Measurements from ENCODE around the gene GATAD2B.
"Not testable (repeated sequence)": the region's sequence is repeated elsewhere in the genome, so short reads cannot be mapped to it uniquely, and the experiment has no call there.

The GATAD2B gene

DNA sequence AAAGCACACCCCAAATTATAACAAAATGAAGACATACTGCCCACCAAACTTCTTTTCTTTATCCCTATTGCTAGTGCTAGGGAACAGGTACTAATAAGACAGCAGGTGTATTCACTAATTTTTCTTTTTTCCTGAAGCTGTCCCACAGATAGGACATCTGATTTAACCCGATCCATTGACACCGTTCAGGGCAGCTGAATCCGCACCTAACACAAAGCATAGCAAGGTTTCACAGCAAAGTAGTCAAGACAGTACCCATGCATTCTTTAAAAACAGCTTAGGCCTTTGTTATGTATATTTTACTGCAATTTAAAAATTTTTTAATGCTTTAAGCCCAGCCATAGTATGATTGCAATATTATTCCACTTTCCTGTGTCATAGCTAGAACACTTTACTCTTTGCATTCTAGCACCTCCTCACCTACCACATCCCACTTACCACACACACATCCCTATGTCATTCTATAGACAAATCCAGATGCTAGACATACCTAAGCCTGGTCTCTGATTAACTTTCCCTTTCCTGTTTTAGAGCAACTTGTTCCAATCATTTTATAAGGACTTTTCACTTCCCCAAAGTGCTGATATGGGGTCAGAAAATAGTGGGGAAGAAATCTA, 40.4 kb downstream of the GATAD2B start:
- DNase-seq = no peak

DNA sequence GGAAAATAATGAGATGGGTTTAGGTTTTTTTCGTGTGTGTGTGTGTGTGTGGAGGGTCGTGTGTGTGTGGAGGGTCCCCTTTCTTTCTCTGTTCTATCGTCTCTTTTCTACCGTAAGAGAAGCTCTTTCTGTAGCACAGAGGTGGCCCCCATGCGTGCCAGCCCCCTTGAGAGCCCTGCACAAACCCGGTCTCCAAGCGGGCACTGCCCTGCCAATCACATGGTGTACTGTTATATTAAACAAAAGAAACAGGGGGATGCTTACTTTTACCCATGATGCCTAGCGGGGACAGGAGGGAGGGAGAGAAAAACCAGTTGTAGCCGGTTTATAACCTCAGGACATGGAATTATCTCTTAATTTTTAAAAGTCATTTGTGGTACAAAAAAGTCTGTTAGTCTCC, 41.0 kb downstream of the GATAD2B start:
- DNase-seq = no peak

DNA sequence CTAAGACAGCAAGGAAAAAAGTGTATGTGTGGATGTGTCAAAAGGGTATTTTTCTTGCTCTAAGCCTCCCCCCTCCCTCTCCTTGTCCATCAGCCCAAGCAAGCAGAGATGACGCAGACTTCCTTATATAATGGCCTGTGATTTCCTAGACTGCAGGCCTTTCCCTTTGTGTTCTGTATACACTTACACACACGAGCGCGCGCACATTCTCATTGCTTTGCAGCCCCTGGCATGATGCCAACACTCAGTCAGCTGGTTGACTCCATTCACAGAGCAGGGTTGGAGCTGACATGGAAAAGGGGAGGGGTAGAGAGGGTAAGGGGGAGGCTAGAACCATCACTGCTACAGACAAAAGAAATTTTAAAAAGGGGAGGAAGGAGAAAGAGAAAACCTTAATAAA, 41.8 kb downstream of the GATAD2B start:
- DNase-seq = peak; percentile 5

DNA sequence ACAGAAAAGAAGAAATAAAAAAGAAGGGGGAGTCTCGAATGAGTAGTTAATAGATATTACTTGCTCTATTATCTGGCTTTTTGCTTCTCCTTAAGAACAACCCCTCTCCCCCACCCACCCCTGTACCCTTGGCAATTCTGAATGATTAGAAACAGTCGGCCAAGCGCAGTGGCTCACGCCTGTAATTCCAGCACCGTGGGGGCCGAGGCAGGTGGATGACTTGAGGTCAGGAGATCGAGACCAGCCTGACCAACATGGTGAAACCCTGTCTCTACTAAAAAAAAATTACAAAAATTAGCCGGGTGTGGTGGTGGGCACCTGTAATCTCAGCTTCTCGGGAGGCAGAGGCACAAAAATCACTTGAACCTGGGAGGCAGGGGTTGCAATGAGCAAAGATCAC, 42.7 kb downstream of the GATAD2B start:
- no peak for DNase-seq

DNA sequence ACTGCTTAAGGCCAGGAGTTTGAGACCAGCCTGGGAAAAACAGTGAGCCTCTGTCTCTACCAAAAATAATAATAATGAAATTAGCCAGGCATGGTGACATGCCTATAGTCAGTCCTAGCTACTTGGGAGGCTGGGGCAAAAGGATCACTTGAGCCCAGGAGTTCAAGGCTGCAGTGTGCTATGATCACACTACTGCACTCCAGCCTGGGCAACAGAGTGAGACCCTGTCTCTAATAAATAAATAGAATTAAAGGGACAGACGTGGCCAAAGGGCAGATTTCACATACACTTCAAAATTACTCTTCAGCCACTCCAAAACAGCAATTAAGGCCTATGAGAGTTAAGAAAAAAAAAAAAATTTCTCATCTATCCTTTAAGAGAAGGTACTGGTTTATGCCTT, 45.7 kb downstream of the GATAD2B start:
- DNase-seq = no peak

DNA sequence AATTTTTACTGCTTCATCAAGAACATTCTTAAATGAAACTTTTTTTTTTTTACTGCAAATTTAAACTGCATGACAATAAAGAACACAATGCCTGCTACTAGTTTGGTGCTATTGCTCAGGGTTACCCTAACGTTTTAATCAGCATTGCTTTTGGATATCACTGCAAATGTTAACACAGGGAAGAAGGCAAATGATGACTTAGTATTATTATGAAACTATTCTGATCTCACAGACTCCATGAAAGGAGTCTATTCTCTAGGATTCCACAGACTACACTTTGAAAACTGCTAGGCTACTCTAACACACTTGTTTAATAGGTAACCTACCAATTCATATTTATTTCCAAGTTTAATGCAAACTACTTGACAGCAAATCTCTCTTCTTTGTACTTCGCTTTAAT, 49.8 kb downstream of the GATAD2B start:
- DNase-seq = no peak

DNA sequence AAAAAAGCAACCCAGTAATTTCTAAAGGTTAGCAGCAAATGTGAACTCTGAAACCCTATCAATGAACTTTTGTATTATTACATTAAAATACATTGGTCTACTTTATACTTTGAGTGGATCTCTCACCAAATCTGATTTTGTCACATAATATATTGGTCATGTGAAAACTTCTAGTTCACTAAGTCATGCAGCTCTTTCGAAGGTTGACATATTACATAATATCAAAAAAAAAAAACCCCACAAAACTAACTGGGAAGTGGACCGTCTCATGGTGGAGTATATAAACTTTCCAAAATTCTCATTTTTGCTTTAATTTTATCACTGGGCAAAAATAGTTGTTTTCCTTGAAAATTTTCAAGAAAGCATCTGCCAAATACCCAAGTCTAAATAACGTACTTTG, 50.4 kb downstream of the GATAD2B start:
- no peak for DNase-seq

DNA sequence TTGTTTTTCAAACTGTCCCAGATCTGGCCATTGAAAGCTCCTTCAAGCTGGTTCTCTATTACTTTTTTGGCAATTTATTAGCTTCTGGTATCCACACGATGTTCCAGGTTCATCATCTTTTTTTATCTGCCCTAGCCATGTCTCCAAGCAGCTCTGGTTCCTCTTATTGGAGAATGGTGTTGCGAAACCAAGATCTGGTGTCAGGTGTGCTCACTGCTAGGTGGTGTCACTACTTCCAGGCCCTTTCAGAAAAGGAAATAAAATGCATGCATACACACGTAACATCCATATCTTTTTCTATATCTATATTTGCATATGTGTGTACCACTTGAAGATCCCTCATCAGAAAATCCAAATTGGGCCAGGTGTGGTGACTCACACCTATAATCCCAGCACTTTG, 53.3 kb downstream of the GATAD2B start:
- DNase-seq = no peak

DNA sequence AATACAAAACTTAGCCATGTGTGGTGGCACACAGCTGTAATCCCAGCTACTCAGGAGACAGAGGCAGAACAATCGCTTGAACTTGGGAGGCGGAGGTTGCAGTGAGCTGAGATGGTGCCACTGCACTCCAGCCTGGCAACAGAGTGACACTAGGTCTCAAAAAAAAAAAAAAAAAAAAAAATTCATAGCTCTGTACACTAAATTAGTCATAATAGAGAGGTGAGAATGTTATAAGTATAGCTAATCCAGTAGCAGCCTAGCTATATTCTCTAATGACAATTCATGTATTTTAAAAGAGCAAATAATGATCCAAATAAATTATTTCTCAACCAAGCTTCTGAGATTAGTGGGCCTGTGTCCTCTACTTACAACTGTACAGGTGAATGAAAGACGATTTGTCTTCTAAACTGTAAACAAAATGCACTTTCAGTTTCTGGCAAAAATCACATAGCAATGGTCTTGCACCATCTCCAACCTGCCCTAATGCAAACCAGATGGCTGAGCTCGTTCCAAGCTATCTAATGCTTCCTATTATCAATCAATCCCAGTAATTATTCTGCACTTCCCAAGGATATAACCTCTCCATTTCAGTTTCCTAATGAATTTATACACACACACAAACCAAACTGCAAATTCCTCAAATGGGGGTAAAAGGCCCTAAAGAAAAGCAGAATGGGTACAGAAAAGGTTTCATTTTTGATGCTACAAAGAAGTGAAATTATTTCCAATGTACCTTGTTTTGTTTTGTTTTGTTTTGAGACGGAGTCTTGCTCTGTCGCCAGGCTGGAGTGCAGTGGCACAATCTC, 56.5 kb downstream of the GATAD2B start:
- DNase-seq = no peak

DNA sequence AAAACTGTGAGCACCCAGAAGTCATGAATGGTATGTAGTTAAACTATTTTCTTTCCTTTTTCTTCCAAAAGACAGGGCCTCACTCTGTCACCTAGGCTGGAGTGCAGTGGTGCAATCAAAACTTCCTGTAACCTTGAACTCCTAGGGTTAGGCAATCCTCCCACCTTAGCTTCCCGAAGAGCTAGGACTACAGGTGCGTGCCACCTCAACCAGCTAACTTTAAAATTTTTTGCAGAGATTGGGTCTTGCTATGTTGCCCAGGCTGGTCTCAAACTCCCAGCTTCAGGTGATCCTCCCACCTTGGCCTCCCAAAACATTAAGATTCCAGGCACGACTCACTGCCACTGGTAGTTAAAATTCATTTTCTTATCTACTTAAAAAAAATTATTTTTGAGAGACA, 62.5 kb downstream of the GATAD2B start:
- no peak for DNase-seq

DNA sequence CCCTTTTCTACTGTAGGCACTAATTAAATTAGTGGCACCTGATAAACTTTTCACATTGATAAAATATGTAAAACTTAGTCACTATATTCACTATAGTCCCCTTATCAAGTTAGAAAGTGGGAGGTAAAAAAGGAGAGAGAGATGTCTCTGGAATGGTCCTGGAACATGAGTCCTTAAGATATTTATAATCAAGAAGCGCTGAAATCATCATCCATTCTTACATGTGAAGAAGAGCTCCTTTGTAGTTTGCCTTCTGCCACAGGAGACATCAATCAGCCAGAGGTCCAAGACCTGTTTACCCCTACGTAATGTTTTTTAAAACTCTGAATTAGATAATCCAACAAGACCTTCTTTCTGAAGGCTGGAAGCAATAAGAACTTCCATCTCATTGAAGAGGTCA, 65.3 kb downstream of the GATAD2B start:
- DNase-seq = no peak

DNA sequence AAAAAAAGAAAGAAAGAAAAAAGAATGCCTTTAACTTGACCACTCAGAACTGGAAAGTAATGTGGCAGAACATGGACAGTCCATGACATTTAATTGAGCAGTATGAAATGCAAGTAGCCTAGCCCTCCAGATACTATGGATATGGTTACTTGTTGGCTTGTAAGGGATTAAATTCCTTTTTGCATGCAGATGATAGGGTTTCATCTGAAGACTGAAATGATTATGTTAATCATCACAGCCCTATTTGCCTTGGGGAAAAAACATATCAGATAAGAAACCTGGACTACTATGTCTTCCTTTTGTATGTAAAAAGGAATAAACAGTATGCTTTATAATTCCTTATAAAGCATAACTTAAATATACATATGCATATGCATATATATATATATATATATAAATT, 66.0 kb downstream of the GATAD2B start:
- DNase-seq = no peak

DNA sequence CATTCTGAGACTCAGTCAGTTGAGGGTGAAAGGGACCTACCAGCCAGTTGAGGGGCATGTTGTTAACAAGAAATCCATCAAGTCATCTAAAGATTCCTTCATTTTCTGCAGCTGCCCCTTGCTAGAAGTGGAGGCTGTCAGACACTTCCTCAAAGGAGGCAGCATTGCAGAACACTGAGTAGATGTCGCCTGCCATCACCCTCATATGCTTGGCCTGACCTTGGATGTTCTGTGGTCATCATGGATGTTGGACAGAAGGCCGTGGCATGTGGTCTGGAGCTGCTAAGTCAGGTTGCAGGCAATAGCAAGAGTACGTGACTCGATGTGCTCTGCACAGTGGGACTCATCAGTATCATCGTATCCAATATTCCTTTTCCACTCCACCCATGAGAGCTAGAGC, 70.6 kb downstream of the GATAD2B start:
- DNase-seq = no peak

DNA sequence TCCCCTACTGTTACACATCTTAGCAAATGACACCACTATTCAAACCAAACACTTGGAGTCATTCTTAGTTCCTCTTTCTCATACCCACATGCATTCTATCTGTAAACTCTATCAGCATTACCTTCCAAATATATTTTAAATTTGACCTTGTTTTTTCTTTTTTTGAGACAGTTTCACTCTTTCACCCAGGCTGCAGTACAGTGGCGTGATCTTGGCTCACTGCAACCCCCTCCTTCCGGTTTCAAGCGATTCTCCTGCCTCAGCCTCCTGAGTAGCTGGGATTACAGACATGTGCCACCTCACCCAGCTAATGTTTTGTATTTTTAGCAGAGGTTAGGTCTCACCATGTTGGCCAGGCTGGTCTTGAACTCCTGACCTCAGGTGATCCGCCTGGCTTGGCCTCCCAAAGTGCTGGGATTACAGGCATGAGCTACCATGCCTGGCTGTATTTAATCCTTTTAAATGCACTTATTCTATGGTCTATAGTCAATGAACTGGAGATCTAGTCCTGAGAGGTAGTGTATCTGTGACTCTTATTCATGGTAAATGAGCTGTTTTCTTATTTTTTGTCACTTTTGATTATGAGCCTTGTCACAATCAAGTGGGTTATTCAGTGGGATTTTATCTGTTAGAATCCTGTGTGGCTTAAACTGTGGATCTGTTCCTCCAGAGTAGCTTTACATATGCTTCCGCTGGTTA, 73.1 kb downstream of the GATAD2B start:
- DNase-seq = no peak

DNA sequence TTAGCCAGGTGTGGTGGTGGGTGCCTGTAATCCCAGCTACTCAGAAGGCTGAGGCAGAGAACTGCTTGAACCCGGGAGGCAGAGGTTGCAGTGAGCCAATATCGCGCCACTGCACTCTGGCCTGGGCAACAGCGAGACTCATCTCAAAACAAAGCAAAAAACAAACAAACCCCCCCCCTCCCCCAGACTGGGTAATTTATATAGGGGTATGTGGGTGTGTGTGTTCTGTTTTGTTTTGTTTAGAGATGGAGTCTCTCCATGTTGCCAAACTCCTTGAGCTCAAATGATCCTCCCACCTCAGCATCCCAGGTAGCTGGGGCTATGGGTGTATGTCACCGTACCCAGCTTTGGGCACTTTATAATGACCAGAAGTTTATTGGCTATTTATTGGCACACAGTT, 74.0 kb downstream of the GATAD2B start:
- no peak for DNase-seq

DNA sequence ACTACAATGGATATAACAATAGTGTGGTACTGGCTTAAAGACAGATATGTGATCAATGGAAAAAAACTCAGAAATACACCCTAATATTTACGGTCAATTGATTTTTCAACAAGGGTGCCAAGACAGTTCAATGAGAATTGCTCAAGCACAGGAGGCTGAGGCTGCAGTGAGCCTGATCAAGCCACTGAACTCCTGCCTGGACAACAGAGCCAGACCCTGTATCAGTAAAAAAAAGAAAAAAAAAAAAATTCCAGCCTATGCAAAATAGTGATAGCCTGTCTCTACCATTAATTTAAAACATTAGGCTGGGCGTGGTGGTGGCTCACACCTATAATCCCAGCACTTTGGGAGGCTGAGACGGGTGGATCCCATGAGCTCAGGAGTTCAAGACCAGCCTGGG, 77.6 kb downstream of the GATAD2B start:
- DNase-seq = no peak

DNA sequence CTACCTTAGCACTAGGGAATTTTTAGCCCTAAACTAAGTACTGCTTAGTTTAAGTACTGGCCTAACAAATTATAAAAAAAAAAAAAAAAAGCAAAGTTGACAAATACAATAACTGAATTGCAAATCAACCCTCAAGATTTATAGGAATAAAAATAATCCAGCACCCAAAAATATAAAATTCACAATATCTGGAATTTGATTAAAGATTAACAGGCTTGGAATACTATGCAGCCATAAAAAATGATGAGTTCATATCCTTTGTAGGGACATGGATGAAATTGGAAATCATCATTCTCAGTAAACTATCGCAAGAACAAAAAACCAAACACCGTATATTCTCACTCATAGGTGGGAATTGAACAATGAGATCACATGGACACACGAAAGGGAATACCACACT, 78.4 kb downstream of the GATAD2B start:
- DNase-seq = not testable (repeated sequence)

DNA sequence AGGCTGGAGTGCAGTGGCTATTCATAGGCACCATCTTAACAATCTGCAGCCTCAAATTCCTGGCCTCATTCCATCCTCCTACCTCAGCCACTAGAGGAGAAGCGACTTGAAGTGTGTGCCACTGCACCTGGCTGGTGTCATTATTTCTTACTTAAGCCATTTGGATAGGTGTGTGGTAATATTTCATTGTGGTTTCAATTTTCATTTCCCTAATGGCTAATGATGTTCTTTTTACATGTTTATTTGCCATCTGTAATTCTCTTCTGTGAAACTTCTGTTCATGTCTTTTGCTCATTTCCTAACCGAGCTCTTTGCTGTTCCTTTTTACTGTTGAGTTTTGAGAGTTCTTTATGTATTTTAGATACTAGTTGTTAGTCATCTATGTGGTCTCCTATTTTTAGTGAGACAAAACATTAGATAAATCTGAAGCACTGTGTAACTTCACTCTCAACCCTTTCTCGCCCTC, 80.7 kb downstream of the GATAD2B start:
- DNase-seq = no peak

DNA sequence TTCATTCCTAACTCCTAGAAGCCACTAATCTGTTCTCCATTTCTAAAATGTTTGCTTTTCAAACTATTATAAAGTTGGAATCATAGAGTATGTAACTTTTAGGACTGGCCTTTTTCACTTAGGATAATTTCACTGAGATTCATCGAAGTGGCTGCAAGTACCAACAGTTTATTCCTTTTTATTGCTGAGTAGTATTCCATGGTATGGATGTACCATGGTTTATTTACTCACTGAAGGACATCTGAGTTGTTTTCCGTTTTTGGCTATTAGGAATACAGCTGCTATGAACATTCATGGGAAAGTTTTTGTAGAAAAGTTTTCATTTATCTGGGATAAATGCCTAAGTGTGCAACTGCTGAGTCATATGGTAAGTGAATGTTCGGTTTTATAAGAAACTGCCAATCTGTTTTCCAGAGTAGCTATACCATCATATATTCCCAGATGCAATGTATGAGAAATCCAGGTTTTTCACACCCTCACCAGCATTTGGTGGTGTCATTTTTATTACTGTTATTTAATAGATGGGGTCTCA, 81.2 kb downstream of the GATAD2B start:
- no peak for DNase-seq

DNA sequence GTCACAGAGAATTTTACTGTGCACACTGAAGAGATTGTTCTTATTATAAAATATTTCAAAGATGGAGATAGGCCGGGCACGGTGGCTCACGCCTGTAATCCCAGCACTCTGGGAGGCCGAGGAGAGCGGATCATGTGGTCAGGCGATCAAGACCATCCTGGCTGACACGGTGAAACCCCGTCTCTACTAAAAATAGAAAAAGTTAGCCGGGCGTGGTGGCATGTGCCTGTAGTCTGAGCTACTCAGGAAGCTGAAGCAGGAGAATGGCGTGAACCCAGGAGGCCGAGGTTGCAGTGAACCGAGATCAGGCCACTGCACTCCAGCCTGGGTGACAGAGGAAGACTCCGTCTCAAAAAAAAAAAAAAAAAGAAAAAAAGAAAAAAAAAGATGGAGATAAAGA, 82.0 kb downstream of the GATAD2B start:
- not testable (repeated sequence) for DNase-seq

DNA sequence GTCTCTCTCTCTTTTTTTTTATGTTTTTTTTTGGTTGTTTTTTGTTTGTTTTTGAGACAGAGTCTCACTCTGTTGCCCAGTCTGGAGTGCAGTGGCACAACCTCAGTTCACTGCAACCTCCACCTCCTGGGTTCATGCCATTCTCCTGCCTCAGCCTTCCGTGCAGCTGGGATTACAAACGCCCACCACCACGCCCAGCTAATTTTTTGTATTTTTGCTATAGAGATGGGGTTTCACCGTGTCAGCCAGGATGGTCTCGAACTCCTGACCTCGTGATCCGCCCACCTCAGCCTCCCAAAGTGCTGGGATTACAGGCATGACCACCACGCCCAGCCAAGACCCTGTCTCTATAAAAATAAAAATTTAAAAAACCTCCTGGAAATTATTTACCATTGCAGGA, 88.8 kb downstream of the GATAD2B start:
- DNase-seq = not testable (repeated sequence)

DNA sequence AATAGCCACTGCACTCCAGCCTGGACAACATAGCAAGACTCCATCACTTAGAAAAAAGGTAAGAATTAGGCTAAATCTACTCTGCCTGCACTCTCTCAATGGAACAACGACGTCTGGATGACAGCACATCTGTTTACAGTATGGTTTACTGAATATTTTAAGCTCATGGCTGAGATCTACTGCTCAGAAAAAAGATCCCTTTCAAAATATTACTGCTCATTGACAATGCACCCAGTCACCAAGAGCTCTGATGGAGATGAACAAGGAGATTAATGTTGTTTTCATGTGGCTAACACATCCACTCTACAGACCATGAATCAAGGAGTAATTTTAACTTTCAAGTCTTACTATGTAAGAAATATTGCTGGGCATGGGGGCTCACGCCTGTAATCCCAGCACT, 89.6 kb downstream of the GATAD2B start:
- no peak for DNase-seq

DNA sequence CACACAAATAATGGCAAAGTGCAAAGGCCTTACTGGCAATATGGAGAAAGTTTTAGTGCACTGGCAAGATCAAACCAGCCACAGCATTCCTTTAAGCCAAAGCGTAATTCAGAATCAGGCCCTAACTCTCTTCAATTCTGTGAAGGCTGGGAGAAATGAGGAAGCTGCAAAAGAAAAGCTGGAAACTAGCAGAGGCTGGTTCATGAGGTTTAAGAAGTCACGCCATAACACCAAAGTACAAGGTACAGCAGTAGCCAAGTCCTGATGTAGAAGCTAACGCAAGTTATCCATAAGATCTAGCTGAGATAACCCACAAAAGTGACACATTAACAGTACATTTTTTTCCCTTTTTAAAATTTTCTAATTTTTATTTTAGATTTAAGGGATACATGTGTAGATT, 90.5 kb downstream of the GATAD2B start:
- no peak for DNase-seq

DNA sequence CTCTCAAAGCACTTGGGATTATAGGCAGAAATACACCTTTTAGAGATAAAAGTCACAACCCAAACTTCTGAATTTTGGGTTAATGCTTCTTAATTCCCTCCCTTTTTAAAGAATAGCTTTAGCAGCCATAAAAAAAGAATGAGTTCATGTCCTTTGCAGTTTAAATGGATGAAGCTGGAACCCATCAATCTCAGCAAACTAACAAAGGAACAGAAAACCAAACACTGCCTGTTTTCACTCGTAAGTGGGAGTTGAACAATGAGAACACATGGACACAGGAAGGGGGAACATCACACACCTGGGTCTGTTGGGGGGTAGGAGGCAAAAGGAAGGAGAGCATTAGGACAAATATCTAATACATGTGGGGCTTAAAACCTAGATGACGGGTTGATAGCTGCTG, 91.7 kb downstream of the GATAD2B start:
- no peak for DNase-seq
